GM12874 (cell line): ENCODE data around the gene FBL.

Source experiments
- CTCF ChIP-seq: IDR thresholded peaks from 2 replicates; pipeline ENCODE4 v1.5.1; 2011; ENCODE audit warnings: low read depth, mild to moderate bottlenecking, control low read depth, low read length, moderate library complexity; ENCODE audit not compliant: insufficient read depth

FBL gene

GRCh38 chr19:39805104-39805503 is 41.1 kb downstream of the FBL start:
- no peak for TF ChIP-seq CTCF

DNA sequence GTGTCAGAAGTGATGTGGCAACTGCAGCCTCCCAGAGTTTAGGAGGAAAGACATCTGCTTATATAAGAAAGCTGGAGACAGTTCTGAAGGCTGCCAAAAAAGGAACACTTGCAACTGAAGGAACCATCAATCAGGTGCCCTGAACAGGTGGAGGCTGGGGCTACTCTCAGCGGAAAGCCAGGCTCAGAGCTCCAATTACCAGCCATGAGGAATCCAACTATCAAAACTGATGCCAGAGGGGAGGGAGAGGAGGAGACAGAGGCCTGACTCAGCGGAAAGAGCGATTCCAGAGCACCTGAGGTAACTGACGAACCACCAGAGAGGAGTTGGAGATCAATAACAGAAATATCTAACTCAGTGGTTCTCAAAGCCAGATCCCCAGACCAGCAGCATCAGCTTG is 43.2 kb downstream of the FBL start:
- TF ChIP-seq CTCF, result no peak

DNA sequence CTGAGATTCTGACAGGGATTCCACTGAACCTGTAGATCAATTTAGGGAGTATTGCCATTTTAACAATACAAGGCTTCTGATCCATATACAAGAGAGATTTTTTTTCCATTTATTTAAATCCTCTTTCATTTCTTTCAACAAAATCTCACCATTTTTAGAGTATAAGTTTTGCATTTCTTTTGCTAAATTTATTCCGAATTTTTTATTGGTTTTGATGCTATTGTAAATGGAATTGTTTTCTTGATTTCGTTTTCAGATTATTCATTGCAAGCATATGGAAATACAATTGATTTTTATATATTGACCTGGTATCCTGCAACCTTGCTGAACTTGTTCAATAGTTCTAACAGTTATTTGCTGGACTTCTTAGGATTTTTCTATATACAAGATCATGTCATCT is 49.1 kb downstream of the FBL start:
- no peak for TF ChIP-seq CTCF

DNA sequence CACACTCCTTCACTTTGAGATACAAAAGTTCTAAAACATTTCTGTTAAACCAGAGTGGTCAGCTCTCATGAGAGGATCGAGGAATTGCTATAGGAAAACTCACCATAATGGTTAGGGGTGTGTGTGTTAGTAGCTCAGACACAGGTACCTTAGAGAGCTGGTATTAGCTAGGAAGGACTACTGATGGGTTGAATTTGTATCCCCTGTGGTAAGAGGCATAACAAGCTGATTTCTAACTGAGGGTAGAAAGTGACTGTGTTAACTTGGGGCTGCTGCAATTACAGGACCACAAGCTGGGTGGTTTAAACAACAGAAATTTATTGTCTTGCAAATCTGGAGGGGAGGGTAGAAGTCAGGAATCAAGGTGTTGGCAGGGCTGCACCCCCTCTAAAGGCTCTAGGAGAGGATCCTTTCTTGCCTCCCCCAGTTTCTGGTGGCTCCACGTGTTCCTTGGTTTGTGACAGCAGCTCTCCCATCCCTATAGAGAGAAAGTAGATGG is 50.1 kb downstream of the FBL start:
- no peak for TF ChIP-seq CTCF

DNA sequence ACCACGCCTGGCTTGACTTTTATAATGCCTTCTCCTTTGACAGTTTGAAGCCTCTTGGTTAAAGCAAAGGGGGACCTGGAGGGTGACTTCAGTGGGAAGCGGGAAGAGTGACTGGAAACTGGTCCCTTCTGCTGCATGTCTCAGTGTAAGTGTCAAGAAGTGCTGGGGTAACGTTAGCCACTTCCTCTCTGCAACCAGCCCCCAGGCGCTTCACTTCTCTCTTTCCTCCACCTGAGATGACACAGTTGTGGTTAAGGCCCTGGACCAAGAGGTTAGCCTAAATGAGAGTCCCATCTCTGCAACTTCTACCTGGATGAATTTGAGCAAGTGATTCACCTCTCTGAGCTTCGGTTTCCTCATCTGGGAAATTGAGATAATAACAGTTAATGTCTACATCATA is 51.2 kb downstream of the FBL start:
- no peak for TF ChIP-seq CTCF

DNA sequence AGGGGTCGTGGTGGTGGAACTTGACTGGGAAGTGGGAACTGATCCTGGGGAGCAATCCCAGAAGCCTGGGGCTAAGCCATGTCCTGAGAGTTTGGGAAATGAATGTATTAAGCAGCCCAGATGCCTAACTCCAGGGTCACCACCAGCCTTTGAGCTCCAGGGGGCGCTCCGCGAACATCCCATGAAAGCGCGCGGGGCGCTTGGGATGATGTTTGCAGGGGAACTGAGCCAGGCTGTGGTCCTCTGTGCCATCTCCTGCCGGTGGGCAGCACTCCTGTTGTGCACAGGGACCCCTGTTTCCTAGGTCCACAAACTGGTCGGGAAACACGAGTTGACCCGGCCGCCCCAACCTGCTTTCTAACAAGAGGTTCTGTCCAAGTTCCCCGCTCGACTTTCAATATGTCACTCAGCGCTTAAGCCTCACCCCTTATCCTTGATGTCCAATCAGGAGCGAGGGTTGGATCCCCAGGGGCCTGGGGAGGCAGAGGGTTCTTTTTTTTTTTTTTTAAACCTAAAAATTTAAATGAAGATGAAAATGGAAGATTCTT is 53.1 kb downstream of the FBL start:
- TF ChIP-seq CTCF, result peak; percentile 97

GRCh38 chr19:39788244-39788643 is 57.9 kb downstream of the FBL start:
- TF ChIP-seq CTCF, result no peak
